ENCODE results near the gene BCAP31.

GRCh38 chrX:153665726-153666306, 58.4 kb downstream of the BCAP31 start:
- no peak for TF ChIP-seq CTCF (conservative IDR thresholded peaks at IDR 0.05)
- TF ChIP-seq ZFX (IDR thresholded peaks at IDR 0.05), result no peak
